ENCODE data around the gene NPW. TPM values are rescaled to one million over a fixed set of nuclear protein-coding genes. Genes with fewer than 3 reads are reported as not detected.
A peak's percentile ranks its signal among the peaks of the same experiment; 100 is the strongest.

NPW gene
- total and polyA plus RNA-seq, 9 of the 15 experiments (the other 6 are each of a cell fraction or from before 2014, with no cell fraction given), result 0.14 to 4.0 (median 2.6) TPM; not detected in 4

DNA sequence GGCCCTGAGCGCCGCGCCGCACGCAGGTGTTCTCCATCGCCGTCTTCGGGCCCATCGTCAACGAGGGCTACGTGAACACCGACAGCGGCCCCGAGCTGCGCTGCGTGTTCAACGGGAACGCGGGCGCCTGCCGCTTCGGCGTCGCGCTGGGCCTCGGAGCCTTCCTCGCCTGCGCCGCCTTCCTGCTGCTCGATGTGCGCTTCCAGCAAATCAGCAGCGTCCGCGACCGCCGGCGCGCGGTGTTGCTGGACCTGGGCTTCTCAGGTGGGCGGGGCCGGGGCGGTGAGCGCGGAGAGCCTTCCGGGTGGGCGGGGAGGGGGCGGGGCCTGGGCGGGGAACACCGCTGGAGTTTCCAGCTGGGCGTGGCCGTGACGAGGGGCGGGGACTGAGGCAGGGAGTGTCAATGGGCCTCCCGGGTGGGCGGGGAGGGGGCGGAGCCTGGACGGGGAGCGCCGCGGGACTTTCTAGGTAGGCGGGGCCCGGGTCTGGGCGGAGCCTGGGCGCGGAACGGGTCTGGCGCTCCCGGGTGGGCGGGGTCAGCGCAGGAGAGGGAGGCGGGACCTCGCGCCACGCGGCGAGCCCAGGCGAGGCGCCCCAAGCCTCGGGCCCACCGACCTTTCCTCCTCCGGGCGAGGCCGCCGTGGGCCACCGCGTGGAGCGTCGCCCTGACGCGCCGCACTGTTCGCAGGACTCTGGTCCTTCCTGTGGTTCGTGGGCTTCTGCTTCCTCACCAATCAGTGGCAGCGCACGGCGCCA is 27.5 kb upstream of the NPW start (continued):
- TF ChIP-seq ZFP91 (CRISPR knock-in tag; IDR thresholded peaks at IDR 0.05) (peak; percentile 55; the same call in 1 of the 2 replicates), HNRNPK (IDR thresholded peaks at IDR 0.05; ENCODE audit: low read depth, low read length, poor library complexity, severe bottlenecking) (no peak), ATF7 (IDR thresholded peaks at IDR 0.05) (peak; percentile 36; the same call in 1 of the 2 replicates), KLF10 (CRISPR knock-in tag; IDR thresholded peaks at IDR 0.05) (no peak), ZNF507 (tag; conservative IDR thresholded peaks at IDR 0.05) (no peak), CHD4 (IDR thresholded peaks at IDR 0.05; ENCODE audit: insufficient read depth, insufficient replicate concordance, low read depth, low read length, poor library complexity, severe bottlenecking) (no peak), CHD7 (IDR thresholded peaks at IDR 0.05; ENCODE audit: low read depth, low read length) (no peak), NFRKB (IDR thresholded peaks at IDR 0.05; ENCODE audit: low read depth) (no peak; the same call in 1 of the 2 replicates), L3MBTL2 (IDR thresholded peaks at IDR 0.05) (peak; percentile 100), SMARCA5 (IDR thresholded peaks at IDR 0.05) (no peak)
- TF ChIP-seq, protein P1, sequence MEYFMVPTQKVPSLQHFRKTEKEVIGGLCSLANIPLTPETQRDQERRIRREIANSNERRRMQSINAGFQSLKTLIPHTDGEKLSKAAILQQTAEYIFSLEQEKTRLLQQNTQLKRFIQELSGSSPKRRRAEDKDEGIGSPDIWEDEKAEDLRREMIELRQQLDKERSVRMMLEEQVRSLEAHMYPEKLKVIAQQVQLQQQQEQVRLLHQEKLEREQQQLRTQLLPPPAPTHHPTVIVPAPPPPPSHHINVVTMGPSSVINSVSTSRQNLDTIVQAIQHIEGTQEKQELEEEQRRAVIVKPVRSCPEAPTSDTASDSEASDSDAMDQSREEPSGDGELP (CRISPR knock-in tag; IDR thresholded peaks at IDR 0.05; ENCODE audit: borderline replicate concordance), result peak; percentile 39

Measured in K562 (cell line).